ENCODE data around the gene MTHFR.
A peak's percentile ranks its signal among the peaks of the same experiment; 100 is the strongest.

MTHFR gene

GRCh38 chr1:11736746-11737639 is 68.8 kb downstream of the MTHFR start:
- Histone ChIP-seq H3K27me3 (ENCODE audit: insufficient read depth, low read length) (no peaks in the 10 kb centered on the region), H2AFZ (ENCODE audit: low read length) (peak overlapping the region; percentile 53; the same call in 1 of the 2 replicates), H4K20me1 (ENCODE audit: insufficient read depth, low read length) (no peaks in the 10 kb centered on the region), H3F3A (ENCODE audit: insufficient read depth, low read length) (no peaks in the 10 kb centered on the region), H3K9ac (ENCODE audit: low read length) (peak overlapping the region; percentile 82), H3K4me1 (ENCODE audit: insufficient read depth, low read length, severe bottlenecking) (peaks cover 25% of the 10 kb centered on the region), H3K36me3 (ENCODE audit: insufficient read depth, low read length) (no peaks in the 10 kb centered on the region), H3K4me3 (ENCODE audit: low read depth, low read length, poor library complexity, severe bottlenecking) (peak overlapping the region; percentile 81), H3K9me2 (ENCODE audit: low read depth, low read length) (no peaks in the 10 kb centered on the region), H3K9me3 (ENCODE audit: low read length) (no peaks in the 10 kb centered on the region), H3K4me2 (ENCODE audit: low read length) (peak overlapping the region; percentile 82), H3K27ac (ENCODE audit: low read depth, low read length, poor library complexity, severe bottlenecking) (peak overlapping the region; percentile 40), H3K79me2 (ENCODE audit: insufficient read depth, low read length) (no peaks in the 10 kb centered on the region)
- TF ChIP-seq EZH2 (IDR thresholded peaks at IDR 0.05; ENCODE audit: borderline replicate concordance, low read length) = no peak

GRCh38 chr1:11735854-11736745 is 69.7 kb downstream of the MTHFR start, which contains the start of gene AGTRAP:
AGTRAP (plus strand) TSS chr1:11736136; CDS start chr1:11736209, 73 bp downstream.
- Histone ChIP-seq H4K20me1 (ENCODE audit: insufficient read depth, low read length) (no peaks in the 10 kb centered on the region), H3K79me2 (ENCODE audit: insufficient read depth, low read length) (no peaks in the 10 kb centered on the region), H3F3A (ENCODE audit: insufficient read depth, low read length) (no peaks in the 10 kb centered on the region), H3K9ac (ENCODE audit: low read length) (peak within 1 kb of the TSS; percentile 82), H3K4me1 (ENCODE audit: insufficient read depth, low read length, severe bottlenecking) (peaks cover 34% of the 10 kb centered on the region), H2AFZ (ENCODE audit: low read length) (peak within 1 kb of the TSS; percentile 68; the same call in 1 of the 2 replicates), H3K4me2 (ENCODE audit: low read length) (peak within 1 kb of the TSS; percentile 82), H3K27me3 (ENCODE audit: insufficient read depth, low read length) (no peaks in the 10 kb centered on the region), H3K36me3 (ENCODE audit: insufficient read depth, low read length) (no peaks in the 10 kb centered on the region), H3K9me3 (ENCODE audit: low read length) (no peaks in the 10 kb centered on the region), H3K4me3 (ENCODE audit: low read depth, low read length, poor library complexity, severe bottlenecking) (peak within 1 kb of the TSS; percentile 81), H3K9me2 (ENCODE audit: low read depth, low read length) (no peaks in the 10 kb centered on the region), H3K27ac (ENCODE audit: low read depth, low read length, poor library complexity, severe bottlenecking) (peak within 1 kb of the TSS; percentile 40)
- no peak for TF ChIP-seq EZH2 (IDR thresholded peaks at IDR 0.05; ENCODE audit: borderline replicate concordance, low read length)
- TF ChIP-seq CTCF (IDR thresholded peaks at IDR 0.05; ENCODE audit: low read length) = peak; percentile 23; the same call in 1 of the 2 replicates
